ENCODE measurements around the gene GRIP1.

DNA sequence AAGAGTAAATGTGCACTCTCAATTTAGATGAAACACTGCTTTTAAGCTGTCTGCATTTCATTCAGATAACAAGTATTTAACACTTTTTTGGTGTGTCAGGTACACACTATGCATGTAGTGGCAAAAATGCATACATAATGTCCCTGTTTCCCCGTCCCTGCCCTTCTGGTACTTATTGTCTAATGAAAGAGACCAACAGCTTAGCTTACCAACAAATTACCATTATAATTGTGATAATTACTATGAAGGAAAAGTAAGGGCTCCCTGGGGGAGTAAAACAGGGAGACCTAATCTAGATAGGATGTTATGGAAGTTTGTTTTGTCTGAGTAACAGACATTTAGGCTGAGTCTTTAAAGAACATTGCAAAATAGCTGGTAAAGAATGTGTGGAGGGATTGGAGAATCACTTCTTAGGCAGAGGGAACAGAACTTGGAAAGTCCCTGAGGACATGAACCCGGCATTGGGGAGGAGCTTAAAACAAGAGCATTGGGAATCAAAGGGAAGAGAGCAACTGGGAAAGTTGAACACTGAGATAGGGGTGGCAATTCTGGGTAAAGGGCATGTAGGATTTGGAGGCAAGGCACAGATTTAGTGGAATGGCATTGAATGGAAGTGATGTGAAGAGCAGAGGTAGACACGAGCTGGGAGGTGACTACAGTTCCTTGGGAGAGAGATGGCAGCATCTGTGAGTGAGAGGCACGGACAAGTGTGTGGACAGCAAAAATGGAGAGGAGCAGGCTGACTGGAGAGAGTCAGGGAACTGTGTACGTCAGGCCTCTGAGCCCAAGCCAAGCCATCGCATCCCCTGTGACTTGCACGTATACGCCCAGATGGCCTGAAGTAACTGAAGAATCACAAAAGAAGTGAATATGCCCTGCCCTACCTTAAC lies 181.6 kb downstream of the GRIP1 start:
- TF ChIP-seq POLR2AphosphoS5 (IDR thresholded peaks at IDR 0.05; ENCODE audit: low read depth, low read length): no peak
- no peak for TF ChIP-seq POLR2A (IDR thresholded peaks at IDR 0.05; ENCODE audit: low read depth, low read length)
- TF ChIP-seq TAF1 (IDR thresholded peaks at IDR 0.05; ENCODE audit: borderline replicate concordance, low read depth, low read length): no peak
